HUDEP-2 (cell line): Measurements from ENCODE around the gene H2BW1.
"Not testable (repeated sequence)": the region's sequence is repeated elsewhere in the genome, so short reads cannot be mapped to it uniquely, and the experiment has no call there.

Source experiments
- DNase-seq, 76 experiments: peaks; one replicate each; lab custom pipeline; 2025; ENCODE audit not compliant: unreplicated experiment in 76 of 76; lab: John Stamatoyannopoulos, UW

H2BW1 gene, protein sequence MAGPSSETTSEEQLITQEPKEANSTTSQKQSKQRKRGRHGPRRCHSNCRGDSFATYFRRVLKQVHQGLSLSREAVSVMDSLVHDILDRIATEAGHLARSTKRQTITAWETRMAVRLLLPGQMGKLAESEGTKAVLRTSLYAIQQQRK

DNA sequence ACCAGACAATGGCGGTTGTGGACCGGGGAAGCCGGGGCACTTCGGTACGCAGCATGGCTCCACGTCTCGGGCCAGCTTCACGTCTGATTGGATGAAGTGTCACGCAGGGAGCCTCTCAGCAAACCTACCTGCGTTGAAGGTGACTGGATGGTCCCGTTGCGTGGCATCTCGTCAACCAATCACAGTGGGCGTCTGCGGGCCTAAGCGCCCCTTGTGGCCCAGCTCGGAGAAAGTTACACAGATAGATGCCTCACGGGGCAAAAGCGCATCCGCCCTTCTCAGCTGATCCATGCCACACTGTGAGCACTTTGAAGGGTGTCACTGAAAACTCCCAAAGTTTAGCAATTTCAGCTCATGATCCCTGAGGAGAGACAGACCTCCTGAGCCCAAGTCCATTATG is at the start of gene H2BW1:
H2BW1 (minus strand) TSS at position 103 of the 400 bp plus-strand sequence. CDS start 132 bp downstream, outside the sequence.
- DNase-seq = no peak

DNA sequence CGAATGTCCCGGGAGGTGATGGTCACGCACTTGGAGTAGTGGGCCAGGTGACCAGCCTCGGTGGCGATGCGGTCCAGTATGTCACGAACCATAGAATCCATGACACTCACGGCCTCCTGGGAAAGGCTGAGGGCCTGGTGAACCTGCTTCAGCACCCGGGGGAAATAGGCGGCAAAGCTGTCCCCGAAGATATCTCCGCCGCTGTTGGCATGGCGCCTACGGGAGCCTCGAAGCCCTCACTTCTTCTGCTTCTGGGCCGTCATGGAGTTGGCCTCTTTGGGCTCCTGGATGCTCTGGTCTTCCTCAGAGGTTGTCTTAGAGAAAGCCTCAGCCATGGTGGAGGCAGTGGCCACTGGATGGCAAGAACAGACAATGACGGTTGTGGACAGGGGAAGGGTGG is 49.1 kb upstream of the H2BW1 start:
- not testable (repeated sequence) for DNase-seq

DNA sequence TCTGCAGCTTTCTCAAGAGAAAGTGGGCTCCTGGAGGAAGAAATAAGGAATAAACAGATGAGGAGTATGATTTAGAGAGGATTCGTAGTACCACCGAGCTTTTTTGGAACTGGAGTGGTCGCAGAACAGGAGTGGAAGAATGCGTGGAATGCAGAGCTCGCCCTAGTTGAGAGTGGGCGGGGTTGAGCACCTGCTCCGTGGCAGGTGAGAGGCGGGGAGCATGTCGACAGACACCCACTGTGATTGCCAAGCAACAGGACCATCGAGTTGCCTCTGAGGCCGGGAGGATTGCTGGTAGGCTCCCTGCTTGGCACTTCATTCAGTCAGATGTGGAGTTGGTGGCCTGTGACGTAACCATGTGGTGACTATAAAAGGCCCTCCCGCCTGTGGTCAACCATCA is 41.4 kb upstream of the H2BW1 start:
- DNase-seq = not testable (repeated sequence)

DNA sequence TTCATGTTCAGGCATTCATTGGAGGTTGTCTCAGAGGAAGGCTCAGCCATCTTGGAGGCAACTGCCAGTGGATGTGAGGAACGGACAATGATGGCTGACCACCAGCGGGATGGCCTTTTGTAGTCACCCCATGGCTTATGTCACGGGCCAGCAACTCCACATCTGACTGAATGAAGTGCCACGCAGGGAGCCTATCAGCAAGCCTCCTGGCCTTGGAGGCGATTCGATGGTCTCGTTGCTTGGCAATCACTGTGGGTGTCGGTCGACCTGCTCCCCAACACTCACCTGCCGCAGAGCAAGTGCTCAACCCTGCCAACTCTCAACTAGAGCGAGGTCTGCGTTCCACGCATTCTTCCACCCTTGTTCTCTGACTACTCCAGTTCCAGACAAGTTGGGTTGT is 33.7 kb upstream of the H2BW1 start:
- DNase-seq = no peak

DNA sequence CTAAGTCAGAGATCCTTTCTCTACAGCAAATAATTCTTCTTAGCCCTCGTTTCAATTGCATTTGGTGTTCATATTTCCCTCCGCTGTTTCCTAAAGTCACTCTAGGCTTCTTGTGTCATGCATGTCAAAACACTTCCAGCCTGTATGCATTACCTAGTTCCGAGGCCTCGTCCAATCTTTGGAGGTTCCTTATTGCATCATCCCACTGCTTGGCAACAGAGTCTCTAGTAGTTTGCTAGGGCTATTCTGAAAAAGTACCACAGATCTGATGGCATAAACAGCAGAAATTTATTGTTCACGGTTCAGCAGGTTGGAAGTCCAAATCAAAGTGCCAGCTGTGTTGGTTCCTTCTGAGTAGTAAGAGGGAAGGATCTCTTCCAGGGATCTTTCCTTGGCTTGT is 32.1 kb upstream of the H2BW1 start:
- no peak for DNase-seq

DNA sequence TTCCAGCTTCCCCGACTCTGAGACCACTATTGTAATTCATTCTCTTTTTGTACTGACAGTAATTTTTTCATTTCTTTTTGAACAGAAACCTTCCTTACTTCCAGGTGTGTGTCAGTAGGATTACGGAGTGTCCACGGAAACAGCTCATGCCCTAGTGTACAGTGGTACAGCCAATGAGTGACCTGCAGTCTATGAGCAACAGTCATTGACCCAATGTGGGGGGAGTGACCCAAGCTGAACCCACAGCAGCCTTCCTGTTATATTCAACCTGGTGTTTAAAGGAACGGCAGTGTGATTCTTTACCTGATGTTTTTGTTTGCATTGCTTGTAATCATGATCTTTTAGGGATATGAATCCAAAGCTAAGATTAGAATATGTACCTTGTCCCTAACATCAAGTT is 27.5 kb upstream of the H2BW1 start:
- no peak for DNase-seq

DNA sequence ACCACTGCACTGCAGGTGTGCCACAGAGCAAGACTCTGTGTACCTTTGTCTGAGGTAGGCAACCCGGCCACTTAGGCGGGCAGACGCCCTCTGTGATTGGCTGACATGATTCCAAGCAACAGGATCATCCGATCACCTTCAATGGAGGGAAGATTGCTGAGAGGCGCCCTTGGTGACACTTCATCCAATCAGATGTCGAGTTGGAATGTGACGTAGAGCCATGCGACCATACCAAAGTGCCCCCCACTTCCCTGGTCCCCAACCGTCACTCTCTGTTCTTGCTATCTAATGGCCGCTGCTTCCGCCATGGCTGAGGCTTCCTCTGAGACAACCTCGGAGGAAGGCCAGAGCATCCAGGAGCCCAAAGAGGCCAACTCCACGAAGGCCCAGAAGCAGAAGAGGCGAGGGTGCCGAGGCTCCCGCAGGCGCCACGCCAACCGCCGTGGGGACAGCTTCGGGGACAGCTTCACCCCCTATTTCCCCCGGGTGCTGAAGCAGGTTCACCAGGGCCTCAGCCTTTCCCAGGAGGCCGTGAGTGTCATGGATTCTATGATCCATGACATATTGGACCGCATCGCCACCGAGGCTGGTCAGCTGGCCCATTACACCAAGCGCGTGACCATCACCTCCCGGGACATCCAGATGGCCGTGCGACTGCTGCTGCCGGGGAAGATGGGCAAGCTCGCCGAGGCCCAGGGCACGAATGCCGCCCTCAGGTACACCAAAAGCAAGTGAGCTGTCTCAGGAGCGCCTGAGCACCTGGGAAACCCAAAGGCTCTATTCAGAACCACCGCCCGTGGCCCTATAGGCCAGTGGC is 26.4 kb upstream of the H2BW1 start, which contains the start of gene H2BW2:
H2BW2 (plus strand) TSS at position 268 of the 817 bp plus-strand sequence; CDS start at position 307, 39 bp downstream.
- DNase-seq = no peak

DNA sequence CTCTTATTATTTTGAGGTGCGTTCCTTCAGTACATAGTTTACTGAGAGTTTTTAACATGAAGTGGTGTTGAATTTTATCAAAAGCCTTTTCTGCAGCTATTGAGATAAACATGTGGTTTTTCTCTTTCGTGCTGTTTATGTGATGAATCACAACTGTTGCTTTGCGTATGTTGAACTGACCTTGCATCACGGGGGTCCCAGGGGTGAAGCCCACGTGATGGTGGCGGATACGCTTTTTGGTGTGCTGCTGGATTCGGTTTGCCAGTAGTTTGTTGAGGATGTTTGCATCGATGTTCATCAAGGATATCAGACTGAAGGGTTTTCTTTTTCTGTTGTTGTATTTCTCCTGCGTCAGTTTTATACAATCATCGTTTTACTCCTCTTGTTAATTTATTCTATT is 4.6 kb upstream of the H2BW1 start:
- no peak for DNase-seq

DNA sequence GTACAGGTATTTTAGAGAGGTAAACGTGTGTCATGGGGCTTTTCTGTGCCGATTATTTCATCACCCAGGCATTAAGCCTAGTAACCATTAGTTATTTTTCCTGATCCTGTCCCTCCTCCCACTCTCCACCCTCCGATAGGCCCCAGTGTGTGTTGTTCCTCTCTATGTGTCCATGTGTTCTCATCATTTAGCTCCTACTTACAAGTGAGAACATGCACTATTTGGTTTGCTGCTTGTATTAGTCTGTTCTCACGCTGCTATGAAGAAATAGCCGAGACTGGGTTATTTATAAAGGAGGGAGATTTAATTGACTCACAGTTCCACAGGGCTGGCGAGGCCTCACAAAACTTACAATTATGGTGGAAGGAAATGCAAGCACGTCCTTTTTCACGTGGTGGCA is 2.1 kb upstream of the H2BW1 start:
- not testable (repeated sequence) for DNase-seq

DNA sequence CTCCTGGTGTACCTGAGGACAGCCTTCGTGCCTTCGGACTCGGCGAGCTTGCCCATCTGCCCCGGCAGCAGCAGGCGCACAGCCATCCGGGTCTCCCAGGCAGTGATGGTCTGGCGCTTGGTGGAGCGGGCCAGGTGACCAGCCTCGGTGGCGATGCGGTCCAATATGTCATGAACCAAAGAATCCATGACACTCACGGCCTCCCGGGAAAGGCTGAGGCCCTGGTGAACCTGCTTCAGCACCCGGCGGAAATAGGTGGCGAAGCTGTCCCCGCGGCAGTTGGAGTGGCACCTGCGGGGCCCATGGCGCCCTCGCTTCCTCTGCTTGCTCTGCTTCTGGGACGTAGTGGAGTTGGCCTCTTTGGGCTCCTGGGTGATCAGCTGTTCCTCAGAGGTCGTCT is 350 bp downstream of the H2BW1 start:
- DNase-seq = no peak

DNA sequence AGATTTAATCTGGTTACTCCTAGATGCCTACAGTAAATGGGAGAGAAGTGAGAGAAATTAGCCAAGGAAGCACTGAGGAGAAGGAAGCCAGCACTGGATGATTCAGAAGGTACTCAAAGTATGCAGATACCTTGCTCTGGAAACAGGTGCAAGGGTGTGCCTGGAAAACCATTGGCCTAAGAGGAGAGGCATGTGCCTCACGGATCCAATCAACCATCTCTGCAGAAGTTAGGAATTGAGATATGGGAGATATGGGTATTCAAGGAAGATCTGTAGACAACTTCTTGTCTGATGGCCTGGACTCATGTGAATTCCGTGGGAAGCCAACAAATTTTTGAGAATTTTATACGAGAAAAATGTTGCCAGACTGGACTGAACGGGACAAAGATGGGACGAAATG is 4.7 kb downstream of the H2BW1 start:
- DNase-seq = no peak

DNA sequence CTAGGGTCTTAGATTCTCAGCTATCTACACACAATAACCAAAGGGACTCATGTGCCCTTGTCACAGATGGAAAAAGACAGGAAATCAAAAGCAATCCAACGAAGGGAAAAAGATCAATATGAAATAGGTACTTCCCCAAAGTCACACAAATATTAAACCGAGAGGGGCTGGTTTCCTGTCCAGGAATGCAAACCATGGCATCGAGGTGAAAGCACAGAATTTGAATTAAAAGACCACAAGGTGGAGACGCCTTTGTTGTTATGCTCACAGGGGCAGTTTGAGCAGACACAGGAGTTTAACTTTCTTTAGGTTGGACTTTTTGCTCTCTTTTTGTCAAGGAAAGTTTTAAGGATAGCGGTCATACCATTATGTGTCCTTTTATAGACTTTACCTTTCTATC is 14.3 kb downstream of the H2BW1 start:
- no peak for DNase-seq

DNA sequence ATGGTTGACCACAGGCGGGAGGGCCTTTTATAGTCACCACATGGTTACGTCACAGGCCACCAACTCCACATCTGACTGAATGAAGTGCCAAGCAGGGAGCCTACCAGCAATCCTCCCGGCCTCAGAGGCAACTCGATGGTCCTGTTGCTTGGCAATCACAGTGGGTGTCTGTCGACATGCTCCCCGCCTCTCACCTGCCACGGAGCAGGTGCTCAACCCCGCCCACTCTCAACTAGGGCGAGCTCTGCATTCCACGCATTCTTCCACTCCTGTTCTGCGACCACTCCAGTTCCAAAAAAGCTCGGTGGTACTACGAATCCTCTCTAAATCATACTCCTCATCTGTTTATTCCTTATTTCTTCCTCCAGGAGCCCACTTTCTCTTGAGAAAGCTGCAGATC is 30.0 kb downstream of the H2BW1 start:
- not testable (repeated sequence) for DNase-seq

DNA sequence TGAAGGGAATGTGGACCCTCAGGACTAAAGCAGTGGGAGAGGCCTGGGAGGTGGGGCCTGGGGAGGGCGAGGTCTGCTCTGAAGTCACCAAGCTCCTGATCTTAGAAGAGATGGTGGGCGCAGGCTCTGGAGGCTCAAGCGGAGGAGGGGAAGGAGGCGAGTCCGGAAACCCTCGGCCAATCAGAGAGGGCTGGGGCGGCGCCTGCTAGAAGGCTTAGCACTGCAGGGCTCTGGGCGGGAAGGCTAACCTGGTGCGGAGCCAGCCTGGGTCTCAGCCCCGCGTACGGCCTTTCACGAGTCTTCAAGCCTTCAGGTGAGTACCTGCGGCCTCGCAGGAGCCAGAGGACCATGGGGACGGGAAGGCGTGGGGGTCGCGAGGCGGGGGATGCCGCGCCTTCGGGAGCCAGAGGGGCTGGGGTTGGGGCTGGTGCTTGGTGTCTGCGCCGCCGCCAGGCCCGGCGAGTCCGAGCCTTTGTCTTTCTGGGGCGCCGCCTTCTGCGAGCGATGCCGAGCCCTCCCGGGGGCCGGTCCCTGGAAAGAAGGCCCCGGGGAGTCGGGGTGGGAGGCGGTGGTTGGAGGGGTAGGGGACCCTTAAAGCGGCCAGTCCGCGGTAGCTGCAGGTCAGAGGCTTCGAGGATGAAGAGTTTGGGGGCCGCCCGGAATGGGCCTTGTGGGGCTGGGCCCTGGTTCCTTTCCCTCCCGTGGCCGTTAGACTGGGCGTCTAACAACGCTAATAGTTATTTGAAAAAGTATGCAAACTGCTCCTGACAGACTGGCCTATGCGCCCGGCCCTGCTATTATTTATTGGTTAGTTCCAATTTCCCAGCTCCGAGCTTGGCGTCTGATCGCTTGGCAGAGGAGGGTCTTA is 50.9 kb downstream of the H2BW1 start, which contains the start of gene TMSB15B:
TMSB15B (plus strand) TSS at position 217 of the 868 bp plus-strand sequence.
- DNase-seq = not testable (repeated sequence)
